Measurements from ENCODE around the gene PLCD3.
"Not testable (repeated sequence)": the region's sequence is repeated elsewhere in the genome, so short reads cannot be mapped to it uniquely, and the experiment has no call there.

Gene PLCD3

DNA sequence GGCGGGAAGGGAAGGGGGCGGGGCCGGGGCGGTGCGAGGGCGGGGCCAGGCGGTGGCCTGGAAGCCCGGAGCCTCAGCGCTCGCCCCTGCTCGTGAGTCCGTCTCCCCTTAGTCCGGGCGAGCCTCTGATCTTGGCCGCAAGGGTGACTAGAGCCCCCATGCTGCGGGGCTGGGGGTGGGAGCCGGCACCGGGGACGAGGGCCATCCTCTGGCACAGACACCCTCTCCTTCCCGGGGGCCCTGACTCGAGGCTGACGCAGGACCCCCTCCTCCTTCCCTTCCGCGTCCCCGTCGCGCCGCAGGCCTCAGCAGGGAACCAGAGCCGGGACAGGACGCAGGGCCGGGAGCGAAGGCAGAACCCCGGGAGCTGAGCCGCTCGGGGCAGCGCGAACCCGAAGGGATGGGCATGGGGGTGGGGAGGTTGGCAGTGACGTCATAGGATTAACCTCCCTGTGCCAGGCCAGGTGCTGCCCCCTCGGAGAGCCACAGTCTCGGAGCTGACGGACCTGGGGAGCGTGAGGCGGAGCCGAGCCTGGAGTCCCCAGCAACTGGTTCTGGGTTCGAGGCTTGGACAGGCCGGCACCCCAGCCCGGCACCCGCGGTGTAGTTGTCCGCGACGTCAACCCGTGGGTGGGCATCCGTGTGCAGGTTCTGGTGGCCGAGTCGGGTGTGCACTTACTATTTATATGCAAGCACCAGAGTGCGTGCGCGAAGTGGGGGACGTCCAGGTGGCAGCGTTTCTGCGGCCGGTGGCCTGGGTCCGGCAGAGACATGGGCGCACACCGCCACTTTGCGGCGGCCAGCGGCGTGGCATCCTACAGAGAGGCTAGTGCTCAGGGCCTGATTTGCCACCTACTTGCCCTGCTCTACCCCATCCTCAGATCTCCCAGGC is 503 bp upstream of the PLCD3 start:
- DNase-seq = peak; percentile 90

DNA sequence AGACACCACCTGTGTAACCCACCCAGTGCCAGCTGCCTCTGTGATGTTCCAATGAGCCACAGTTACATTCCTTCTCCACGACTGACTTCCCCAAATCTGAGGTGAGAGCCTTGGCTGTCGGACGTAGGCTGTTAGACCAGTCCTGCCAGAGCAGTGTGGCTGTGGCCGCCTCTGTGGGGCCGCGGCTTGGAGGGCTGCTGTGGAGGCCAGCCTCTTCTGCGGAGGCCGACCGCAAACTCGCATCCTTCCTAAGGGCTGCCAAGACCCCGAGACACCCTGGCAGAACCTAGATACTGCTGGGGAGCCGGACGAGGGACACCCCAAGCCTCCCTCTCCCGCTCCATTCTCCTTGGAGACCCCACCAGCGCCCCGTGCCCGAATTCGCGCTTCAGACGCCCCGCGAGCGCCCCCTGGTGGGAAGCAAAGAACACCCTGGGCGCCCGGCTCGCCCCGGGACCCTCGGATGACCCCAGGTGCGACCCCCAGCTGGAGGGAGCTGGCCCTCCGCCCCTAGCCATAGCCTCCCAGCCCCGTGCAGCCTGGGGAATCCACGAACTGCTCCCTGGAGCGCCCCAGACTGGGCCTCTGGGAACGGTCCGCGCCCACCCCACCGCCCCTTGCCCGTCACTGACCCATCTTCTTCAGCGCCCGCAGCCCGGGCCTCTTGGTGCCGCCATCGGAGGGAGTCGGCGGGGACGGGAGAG is 547 bp downstream of the PLCD3 start:
- DNase-seq = peak; percentile 63

- DNase-seq = no peak
Observed at GRCh38 chr17:45130681-45131615, 1.4 kb downstream of the PLCD3 start.

GRCh38 chr17:45129940-45130680 is 2.2 kb downstream of the PLCD3 start:
- DNase-seq = no peak

GRCh38 chr17:45129426-45129939 is 2.8 kb downstream of the PLCD3 start:
- DNase-seq = no peak

GRCh38 chr17:45128989-45129388 is 3.3 kb downstream of the PLCD3 start:
- no peak for DNase-seq

- DNase-seq = no peak
Observed at GRCh38 chr17:45128331-45128730, 4.0 kb downstream of the PLCD3 start.

GRCh38 chr17:45127548-45128300 is 4.6 kb downstream of the PLCD3 start:
- peak; percentile 22 for DNase-seq

DNA sequence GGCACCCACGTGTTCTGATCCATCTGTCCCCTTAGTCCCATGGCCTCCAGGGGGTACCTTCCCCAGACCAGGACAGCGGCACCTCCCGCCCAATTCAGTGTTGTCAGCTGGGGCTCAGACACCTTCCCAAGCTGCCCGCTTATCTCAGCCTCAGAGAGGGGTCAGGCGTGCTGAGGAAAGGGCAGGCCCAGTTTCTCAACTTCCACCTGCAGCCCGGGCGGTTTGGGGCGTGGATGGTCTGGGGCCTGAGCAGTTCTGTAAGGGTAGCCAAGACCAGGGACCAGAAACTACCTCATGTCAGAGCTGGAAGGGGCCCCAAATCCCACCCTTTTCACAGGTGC is 5.1 kb downstream of the PLCD3 start:
- DNase-seq = no peak

GRCh38 chr17:45125509-45125908 is 6.8 kb downstream of the PLCD3 start:
- DNase-seq = no peak

GRCh38 chr17:45124797-45125122 is 7.6 kb downstream of the PLCD3 start:
- DNase-seq = not testable (repeated sequence)

- DNase-seq = peak; percentile 91
Observed at GRCh38 chr17:45123930-45124796, 8.2 kb downstream of the PLCD3 start.

GRCh38 chr17:45123076-45123770 is 9.1 kb downstream of the PLCD3 start:
- DNase-seq = no peak

GRCh38 chr17:45121055-45121454 is 11.3 kb downstream of the PLCD3 start:
- DNase-seq = no peak

DNA sequence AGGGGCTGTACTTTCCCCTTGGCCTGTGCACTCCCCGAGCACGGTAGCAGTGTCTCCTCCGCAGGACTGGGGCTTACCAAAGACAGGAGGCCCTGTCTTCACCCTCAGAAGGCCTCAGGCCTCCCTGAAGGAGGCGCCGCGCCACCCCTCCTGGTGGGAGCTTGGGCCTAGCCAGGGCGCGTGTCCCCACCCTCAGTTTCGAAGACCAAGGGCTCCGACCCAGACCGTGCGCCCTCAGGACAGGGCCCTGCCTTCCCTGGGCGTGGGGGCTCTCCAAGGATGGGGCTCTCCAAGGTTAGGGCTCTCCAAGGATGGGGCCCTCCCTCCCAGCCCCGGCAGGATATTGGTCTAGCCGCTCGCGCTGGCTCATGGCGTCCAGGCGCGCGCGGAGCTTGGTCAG is 11.8 kb downstream of the PLCD3 start:
- no peak for DNase-seq

DNA sequence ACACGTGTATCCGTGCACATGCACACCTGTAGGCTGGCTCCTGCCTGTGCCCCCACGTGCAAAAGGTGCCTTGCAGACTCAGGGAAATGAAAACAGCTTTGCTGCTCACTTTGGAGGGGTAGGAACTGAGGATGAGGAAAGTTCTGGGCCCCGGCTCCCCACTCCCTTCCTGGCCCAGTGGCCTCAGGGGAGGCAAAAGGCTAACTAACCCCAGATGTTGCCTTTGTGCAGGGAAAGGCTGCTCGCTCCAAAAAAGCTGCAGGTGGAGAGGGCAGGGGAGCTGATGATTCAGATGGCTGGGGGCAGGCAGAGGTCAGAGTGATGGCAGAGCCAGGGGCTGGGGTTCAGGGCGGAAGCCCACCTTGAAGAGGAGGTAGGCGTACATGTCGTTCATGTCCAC is 12.4 kb downstream of the PLCD3 start:
- DNase-seq = no peak

DNA sequence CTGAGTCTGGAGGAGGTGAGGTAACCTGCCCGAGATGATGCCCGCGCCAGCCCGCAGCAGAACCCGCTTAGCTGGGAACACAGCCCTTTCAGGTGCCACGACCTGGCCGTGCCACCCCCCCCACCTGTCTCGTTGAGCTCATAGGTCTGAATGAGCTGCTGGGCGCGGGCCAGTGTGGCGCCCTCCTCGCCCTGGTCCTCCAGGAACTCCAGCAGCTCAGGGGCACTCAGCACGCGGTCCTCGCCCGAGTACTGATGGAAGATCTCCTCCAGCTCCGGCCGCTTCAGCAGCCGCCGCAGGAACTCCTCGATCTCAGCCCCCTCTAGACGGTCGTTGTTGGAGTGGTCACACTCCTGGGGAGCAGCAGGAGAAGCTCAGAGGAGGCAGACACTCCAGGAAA is 13.6 kb downstream of the PLCD3 start:
- DNase-seq = no peak

- DNase-seq = no peak
Observed at GRCh38 chr17:45117848-45118646, 14.3 kb downstream of the PLCD3 start.

- no peak for DNase-seq
Observed at GRCh38 chr17:45117334-45117733, 15.0 kb downstream of the PLCD3 start.

All from hematopoietic multipotent progenitor cell treated with erythropoietin and hydrocortisone succinate and interleukin-3 and kit ligand, for 4 days (in vitro differentiated cells).